Endothelial cell of hepatic sinusoid (primary cell): ENCODE measurements around the gene CCDC88B.

Source experiments
- in situ Hi-C: cut with HindIII; loops from 2 replicates; pipeline ENCODE4 v1.10.0; 2017; ENCODE audit warnings: low sequenced_read_pairs

CCDC88B gene

DNA sequence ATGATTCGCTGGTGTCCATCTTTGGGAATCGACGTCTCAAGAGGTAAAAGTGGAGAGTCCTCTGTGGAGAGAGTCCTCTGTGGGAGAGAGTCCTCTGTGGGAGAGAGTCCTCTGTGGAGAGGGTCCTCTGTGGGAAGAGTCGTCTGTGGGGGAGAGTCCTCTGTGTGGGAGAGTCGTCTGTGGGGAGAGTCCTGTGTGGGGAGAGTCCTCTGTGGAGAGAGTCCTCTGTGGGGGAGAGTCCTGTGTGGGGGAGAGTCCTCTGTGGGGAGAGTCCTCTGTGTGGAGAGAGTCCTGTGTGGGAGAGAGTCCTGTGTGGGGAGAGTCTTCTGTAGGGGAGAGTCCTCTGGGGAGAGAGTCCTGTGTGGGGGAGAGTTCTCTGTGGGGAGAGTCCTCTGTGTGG, 19.0 kb upstream of the CCDC88B start:
- in situ Hi-C loops, result loop anchor here (10.0 kb wide), 1 partner anchor 46 kb away; no protein-coding TSS in a partner anchor

DNA sequence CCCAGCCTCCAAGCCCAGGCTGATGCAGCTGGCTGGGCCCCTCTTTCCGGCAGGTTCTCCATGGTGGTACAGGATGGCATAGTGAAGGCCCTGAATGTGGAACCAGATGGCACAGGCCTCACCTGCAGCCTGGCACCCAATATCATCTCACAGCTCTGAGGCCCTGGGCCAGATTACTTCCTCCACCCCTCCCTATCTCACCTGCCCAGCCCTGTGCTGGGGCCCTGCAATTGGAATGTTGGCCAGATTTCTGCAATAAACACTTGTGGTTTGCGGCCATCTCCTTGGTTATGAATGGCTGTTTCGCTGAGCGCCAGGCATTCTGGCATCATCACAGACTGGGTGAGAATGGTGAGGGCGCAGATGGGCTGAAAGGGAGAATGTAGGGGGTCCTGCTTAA, 18.5 kb upstream of the CCDC88B start:
- in situ Hi-C loops, result loop anchor here (10.0 kb wide), 1 partner anchor 47 kb away; no protein-coding TSS in a partner anchor

- in situ Hi-C loops, result loop anchor here (10.0 kb wide), 1 partner anchor 48 kb away; no protein-coding TSS in a partner anchor
Observed at GRCh38 chr11:64322925-64323260, 17.1 kb upstream of the CCDC88B start.

GRCh38 chr11:64323373-64323772, 16.6 kb upstream of the CCDC88B start:
- in situ Hi-C loops, result loop anchor here (10.0 kb wide), 1 partner anchor 49 kb away; no protein-coding TSS in a partner anchor

DNA sequence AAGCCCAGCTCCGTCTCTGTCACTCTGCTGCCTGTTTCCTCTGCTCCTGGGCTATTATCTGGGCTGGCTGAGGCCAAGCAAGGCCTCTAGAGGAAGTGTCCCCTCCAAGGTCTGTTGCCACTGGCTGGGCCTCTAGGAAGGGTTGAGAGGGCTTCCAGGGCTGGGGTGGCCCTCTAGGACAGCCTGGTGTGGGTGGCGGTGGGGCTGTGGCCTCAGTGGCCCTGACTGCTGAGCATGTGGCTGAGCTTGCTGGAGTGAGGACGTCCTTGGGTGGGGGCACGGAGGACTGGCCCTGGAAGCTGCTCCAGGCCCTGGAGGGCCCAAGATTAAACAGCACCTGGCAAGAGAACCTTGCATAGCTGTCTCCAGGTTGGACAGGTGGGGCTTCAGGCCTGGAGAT, 16.0 kb upstream of the CCDC88B start:
- in situ Hi-C loops, result loop anchor here (10.0 kb wide), 1 partner anchor 49 kb away; no protein-coding TSS in a partner anchor

- in situ Hi-C loops, result loop anchor here (10.0 kb wide), 1 partner anchor 50 kb away; no protein-coding TSS in a partner anchor
Observed at GRCh38 chr11:64324692-64325469, 15.1 kb upstream of the CCDC88B start.

GRCh38 chr11:64327375-64327774, 12.6 kb upstream of the CCDC88B start:
- in situ Hi-C loops, result loop anchor here (10.0 kb wide), 1 partner anchor 53 kb away; no protein-coding TSS in a partner anchor

GRCh38 chr11:64327993-64328392, 12.0 kb upstream of the CCDC88B start:
- in situ Hi-C loops, result loop anchor here (10.0 kb wide), 1 partner anchor 53 kb away; no protein-coding TSS in a partner anchor

DNA sequence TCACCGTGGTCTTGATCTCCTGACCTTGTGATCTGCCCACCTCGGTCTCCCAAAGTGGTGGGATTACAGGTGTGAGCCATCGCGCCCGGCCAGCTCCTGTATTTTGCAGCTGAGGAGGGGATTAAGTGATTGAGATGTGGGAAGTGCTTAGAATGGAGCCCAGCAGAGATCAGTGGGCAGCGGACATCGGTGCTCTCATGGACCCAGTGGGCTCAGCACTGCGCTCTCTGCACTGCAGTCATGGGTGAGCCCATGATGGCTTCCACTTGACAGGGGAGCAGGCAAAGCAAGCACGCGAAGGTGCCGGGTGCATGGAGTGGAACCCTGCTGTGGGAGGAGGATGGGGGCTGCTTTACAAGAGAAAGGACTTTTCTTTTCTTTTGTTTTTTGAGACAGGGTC, 9.1 kb upstream of the CCDC88B start:
- in situ Hi-C loops, result no loop called here

- in situ Hi-C loops, result no loop called here
Observed at GRCh38 chr11:64331569-64332371, 8.2 kb upstream of the CCDC88B start.

GRCh38 chr11:64333556-64333955, 6.4 kb upstream of the CCDC88B start:
- in situ Hi-C loops, result no loop called here

GRCh38 chr11:64334764-64335735, 5.0 kb upstream of the CCDC88B start:
- in situ Hi-C loops, result no loop called here

DNA sequence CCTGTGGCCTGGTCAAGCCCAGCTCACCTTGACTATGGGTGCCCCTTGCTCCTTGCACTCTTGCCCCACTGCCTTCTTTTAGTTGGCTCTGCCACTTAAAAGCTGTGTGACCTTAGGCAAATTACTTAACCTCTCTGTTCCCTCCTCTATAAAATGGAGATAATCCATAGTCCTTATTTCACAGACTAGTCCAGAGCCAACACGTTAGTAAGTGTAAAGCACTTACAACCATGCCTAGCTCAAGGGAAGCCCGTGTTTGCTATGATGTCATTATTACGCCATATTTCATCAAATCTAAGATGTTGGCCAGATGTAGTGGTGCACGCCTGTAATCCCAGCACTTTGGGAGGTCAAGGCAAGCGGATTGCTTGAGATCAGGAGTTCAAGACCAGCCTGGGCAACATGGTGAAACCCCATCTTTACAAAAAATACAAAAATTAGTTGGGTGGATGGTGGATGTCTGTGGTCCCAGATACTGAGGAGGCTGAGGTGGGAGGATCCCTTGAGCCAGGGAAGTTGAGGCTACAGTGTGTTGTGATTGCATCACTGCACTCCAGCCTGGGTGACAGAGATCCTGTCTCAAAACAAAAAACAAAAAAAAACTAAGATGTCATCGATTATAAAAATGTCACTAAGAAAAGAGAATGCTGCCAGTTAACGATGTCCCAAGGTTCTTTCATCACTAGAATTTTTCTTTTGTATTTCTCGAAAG, 2.3 kb upstream of the CCDC88B start:
- in situ Hi-C loops, result no loop called here

GRCh38 chr11:64338716-64339115, 1.3 kb upstream of the CCDC88B start:
- in situ Hi-C loops, result no loop called here

DNA sequence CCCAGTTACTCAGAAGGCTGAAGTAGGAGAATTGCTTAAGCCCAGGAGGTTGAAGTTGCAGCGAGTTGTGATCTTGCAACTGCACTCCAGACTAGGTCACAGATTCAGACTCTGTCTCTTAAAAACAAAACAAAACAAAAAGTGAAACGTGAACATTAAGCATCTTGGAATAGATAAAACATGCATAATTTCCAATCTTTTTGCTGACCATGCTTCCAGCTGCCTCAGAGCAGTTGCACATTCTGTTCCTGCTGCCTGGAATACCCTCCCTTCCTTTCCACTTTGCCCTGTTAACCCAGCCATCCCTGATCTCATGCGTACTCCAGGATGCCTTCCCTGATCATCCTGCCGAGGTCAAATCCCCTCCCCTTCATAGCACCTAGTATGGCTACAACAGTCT, 718 bp upstream of the CCDC88B start:
- in situ Hi-C loops, result no loop called here

GRCh38 chr11:64340671-64341335, 799 bp downstream of the CCDC88B start:
- in situ Hi-C loops, result no loop called here

DNA sequence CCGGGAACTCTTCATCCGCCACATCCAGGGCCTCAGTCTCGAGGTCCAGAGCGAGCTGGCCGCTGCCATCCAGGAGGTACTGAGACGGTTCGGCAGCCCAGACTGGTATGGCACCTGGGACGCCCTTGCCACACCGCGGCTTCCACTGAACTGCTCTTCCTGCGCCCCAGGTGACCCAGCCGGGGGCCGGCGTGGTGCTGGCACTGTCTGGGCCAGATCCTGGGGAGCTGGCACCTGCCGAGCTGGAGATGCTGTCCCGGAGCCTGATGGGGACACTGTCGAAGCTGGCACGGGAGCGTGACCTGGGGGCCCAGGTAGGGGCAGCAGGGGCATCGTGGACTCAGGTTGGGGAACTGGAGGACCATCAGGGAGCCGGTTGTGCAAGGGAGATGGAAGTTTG, 1.4 kb downstream of the CCDC88B start:
- in situ Hi-C loops, result no loop called here

DNA sequence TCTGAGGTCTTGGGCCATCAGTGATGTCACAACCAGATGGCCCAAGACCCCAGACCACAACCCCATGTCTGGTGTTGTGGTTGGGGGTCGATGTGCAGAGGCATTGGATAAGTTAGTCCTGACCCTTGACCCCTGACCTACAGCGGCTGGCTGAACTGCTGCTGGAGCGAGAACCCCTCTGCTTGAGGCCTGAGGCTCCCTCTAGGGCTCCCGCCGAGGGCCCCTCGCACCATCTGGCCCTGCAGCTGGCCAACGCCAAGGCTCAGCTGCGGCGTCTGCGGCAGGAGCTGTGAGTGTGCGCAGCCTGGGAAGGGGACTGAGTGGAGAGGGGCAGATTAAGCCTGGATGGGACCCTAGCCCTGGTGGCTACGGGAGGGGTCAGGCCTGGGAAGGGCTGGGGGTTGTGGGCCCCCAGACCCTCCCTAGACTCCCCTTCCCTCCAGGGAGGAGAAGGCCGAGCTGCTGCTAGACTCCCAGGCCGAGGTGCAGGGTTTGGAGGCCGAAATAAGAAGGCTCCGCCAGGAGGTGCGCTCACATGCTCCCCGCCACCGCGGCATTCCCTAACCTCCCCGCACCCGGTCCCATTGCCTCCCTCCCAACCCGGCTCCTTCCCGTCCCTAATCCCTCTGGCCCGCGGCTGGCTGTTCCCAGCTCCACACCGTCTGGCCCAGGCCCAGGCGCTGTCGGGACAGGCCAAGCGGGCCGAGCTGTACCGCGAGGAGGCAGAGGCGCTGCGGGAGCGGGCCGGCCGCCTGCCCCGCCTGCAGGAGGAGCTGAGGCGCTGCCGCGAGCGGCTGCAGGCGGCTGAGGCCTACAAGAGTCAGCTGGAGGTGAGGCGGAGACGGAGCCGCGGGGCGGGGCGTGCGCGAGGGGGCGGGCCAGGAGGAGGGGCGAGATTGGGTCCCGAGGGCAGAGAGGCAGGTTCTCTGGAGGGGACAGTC, 2.1 kb downstream of the CCDC88B start:
- in situ Hi-C loops, result no loop called here
